Neural progenitor cell (in vitro differentiated cells): Measurements from ENCODE around the gene CHRDL2. TPM values are rescaled to one million over a fixed set of nuclear protein-coding genes. Genes with fewer than 3 reads are reported as not detected.

ENCODE experiments used
- DNase-seq: peaks from one replicate; pipeline ENCODE4 v3.0.0-alpha.2; 2016; ENCODE audit warnings: low spot score
- H2AFZ ChIP-seq: fragments of 200-600 bp; sonication (generic); replicated peaks from 2 replicates; pipeline ENCODE4 v1.6.1; 2016; ENCODE audit warnings: antibody characterized with exemption
- H3F3A ChIP-seq: fragments of 200-600 bp; sonication (generic); 2 replicates; pipeline ENCODE4 v1.6.1; 2016; ENCODE audit warnings: antibody characterized with exemption, low read depth
- H3K27ac ChIP-seq: fragments of 200-600 bp; sonication (generic); 2 replicates; pipeline ENCODE4 v1.5.1; 2016; ENCODE audit warnings: mild to moderate bottlenecking
- H3K27me3 ChIP-seq: fragments of 200-600 bp; sonication (generic); 2 replicates; pipeline ENCODE4 v1.6.1; 2016; ENCODE audit warnings: mild to moderate bottlenecking, moderate library complexity
- H3K36me3 ChIP-seq: fragments of 200-600 bp; sonication (generic); 2 replicates; pipeline ENCODE4 v1.5.1; 2016
- H3K4me1 ChIP-seq: fragments of 200-600 bp; sonication (generic); 2 replicates; pipeline ENCODE4 v1.6.1; 2016; ENCODE audit warnings: mixed run types
- H3K4me2 ChIP-seq: fragments of 200-600 bp; sonication (generic); 2 replicates; pipeline ENCODE4 v1.6.1; 2016
- H3K4me3 ChIP-seq: fragments of 200-600 bp; sonication (generic); 2 replicates; pipeline ENCODE4 v1.5.1; 2016
- H3K79me2 ChIP-seq: fragments of 200-600 bp; sonication (generic); 2 replicates; pipeline ENCODE4 v1.6.1; 2016; ENCODE audit warnings: low read depth
- H3K9ac ChIP-seq: fragments of 200-600 bp; sonication (generic); 2 replicates; pipeline ENCODE4 v1.6.1; 2016
- H3K9me3 ChIP-seq: fragments of 200-600 bp; sonication (generic); 2 replicates; pipeline ENCODE4 v1.5.1; 2016; ENCODE audit warnings: low read depth
- H4K20me1 ChIP-seq: fragments of 200-600 bp; sonication (generic); 2 replicates; pipeline ENCODE4 v1.6.1; 2016; ENCODE audit warnings: low read depth
- H3K27ac Mint-ChIP-seq: 3 replicates; pipeline ENCODE4 v1.8.0; 2021; ENCODE audit warnings: mixed read lengths
- H3K27me3 Mint-ChIP-seq: 2 replicates; pipeline ENCODE4 v1.8.0; 2022; ENCODE audit warnings: low read depth, mild to moderate bottlenecking, inconsistent platforms, moderate library complexity, mixed read lengths; ENCODE audit not compliant: insufficient read depth
- H3K36me3 Mint-ChIP-seq: 3 replicates; pipeline ENCODE4 v1.8.0; 2021; ENCODE audit warnings: mixed read lengths
- H3K4me1 Mint-ChIP-seq: 3 replicates; pipeline ENCODE4 v1.8.0; 2021; ENCODE audit warnings: mixed read lengths
- H3K4me3 Mint-ChIP-seq: 3 replicates; pipeline ENCODE4 v1.8.0; 2021; ENCODE audit warnings: mild to moderate bottlenecking, moderate library complexity, mixed read lengths
- H3K9me3 Mint-ChIP-seq: 3 replicates; pipeline ENCODE4 v1.8.0; 2020; ENCODE audit warnings: mixed read lengths
- EZH2 ChIP-seq: fragments of 200-600 bp; sonication (generic); IDR thresholded peaks from 2 replicates; pipeline ENCODE4 v1.6.1; 2017; ENCODE audit warnings: antibody characterized with exemption, mild to moderate bottlenecking, moderate library complexity
- EZH2phosphoT487 ChIP-seq: fragments of 200-600 bp; sonication (generic); IDR thresholded peaks from 2 replicates; pipeline ENCODE4 v1.6.1; 2017; ENCODE audit warnings: antibody characterized with exemption
- total RNA-seq: library from RNA; depleted of rRNA; stranded (reverse); fragments of >200 nt; gene quantifications from 2 replicates; pipeline ENCODE4 v1.2.3, GENCODE V29; 2015; ENCODE audit warnings: low replicate concordance
- TF ChIP-seq, protein P1 (sequence below): fragments of 200-600 bp; sonication (generic); IDR thresholded peaks from 2 replicates; pipeline ENCODE4 v1.5.1; 2017; ENCODE audit warnings: antibody characterized with exemption, mild to moderate bottlenecking

Gene CHRDL2
- total RNA-seq, 1 donor from 2014 or later, result not detected

DNA sequence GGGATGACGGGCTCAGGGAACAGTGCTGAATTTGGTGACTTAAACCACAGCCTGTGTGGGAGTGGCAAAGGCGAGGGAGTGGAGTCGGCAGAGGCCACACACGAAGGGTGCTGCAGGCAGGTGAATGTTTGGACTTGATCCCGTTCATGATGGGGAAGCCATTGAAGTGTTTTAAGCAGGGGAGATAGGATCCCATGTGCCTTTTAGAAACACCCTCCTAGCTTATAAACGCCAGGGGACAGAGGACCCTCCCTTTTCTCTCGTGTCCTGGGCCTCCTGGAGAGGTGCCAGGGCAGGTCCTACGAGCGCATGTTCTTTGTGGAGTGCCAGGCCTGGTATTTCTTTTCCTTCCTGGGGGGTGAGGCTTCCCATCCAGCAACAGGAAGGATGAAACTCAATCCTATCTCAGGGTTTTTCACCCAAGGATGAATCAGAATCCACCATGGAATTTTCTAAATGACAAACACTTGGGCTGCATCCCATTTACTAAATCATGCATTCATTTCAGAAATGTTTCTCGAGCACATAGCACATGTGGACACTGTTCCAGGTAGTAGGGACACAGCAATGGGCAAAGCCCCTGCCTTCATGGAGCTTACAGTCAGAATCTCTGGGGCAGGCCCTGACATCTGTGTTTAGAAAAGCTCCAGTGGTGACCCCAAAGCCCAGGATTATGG lies 59.6 kb downstream of the CHRDL2 start:
- Histone ChIP-seq H3F3A (no peaks in the 10 kb centered on the region), H3K4me3 (no peak overlapping the region), H3K27me3 (no peaks in the 10 kb centered on the region), H2AFZ (no peak overlapping the region), H3K9me3 (no peaks in the 10 kb centered on the region), H3K9ac (no peak overlapping the region), H4K20me1 (no peaks in the 10 kb centered on the region), H3K27ac (no peak overlapping the region), H3K36me3 (no peaks in the 10 kb centered on the region), H3K4me1 (peaks cover 3% of the 10 kb centered on the region), H3K4me2 (no peak overlapping the region), H3K79me2 (no peaks in the 10 kb centered on the region)
- Mint-ChIP-seq H3K36me3 (peaks cover 2% of the 10 kb centered on the region), H3K4me1 (peaks cover 5% of the 10 kb centered on the region), H3K4me3 (no peak overlapping the region), H3K27me3 (no peaks in the 10 kb centered on the region), H3K9me3 (no peaks in the 10 kb centered on the region), H3K27ac (no peak overlapping the region)
- TF ChIP-seq EZH2phosphoT487, result no peak
- TF ChIP-seq, protein P1, sequence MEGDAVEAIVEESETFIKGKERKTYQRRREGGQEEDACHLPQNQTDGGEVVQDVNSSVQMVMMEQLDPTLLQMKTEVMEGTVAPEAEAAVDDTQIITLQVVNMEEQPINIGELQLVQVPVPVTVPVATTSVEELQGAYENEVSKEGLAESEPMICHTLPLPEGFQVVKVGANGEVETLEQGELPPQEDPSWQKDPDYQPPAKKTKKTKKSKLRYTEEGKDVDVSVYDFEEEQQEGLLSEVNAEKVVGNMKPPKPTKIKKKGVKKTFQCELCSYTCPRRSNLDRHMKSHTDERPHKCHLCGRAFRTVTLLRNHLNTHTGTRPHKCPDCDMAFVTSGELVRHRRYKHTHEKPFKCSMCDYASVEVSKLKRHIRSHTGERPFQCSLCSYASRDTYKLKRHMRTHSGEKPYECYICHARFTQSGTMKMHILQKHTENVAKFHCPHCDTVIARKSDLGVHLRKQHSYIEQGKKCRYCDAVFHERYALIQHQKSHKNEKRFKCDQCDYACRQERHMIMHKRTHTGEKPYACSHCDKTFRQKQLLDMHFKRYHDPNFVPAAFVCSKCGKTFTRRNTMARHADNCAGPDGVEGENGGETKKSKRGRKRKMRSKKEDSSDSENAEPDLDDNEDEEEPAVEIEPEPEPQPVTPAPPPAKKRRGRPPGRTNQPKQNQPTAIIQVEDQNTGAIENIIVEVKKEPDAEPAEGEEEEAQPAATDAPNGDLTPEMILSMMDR, result no peak
- DNase-seq, result no peak

DNA sequence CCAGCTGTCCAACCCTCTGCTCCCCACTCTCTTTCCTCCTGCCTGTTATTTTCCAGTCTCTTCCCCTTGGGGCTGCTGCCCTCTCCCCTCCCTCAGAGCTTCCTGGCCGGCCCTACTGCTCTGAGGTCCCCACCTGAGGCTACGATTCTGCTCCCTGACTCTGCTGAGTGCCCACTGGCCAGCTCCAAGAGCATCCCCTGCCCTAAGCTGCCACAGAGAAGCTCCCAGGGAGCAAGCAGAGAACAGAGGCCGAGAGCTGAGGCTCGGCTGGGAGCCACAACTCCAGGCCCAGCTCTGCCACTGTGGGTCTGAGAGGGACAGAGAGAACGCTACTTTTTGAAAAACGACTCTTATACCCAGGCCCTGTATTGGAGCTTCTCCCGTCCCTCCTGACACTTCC lies 61.1 kb downstream of the CHRDL2 start:
- TF ChIP-seq, protein P1, result no peak
- no peak for TF ChIP-seq EZH2phosphoT487
- Histone ChIP-seq H3F3A (no peaks in the 10 kb centered on the region), H3K4me3 (no peak overlapping the region), H3K4me1 (peaks cover 3% of the 10 kb centered on the region), H3K9ac (no peak overlapping the region), H3K27ac (no peak overlapping the region), H3K4me2 (no peak overlapping the region), H4K20me1 (no peaks in the 10 kb centered on the region), H3K9me3 (no peaks in the 10 kb centered on the region), H2AFZ (no peak overlapping the region), H3K79me2 (no peaks in the 10 kb centered on the region), H3K27me3 (no peaks in the 10 kb centered on the region), H3K36me3 (no peaks in the 10 kb centered on the region)
- Mint-ChIP-seq H3K27me3 (no peaks in the 10 kb centered on the region), H3K4me3 (no peak overlapping the region), H3K27ac (no peak overlapping the region), H3K36me3 (peaks cover 2% of the 10 kb centered on the region), H3K9me3 (no peaks in the 10 kb centered on the region), H3K4me1 (peaks cover 5% of the 10 kb centered on the region)
- no peak for DNase-seq

- Mint-ChIP-seq H3K36me3 (peaks cover 2% of the 10 kb centered on the region), H3K9me3 (no peaks in the 10 kb centered on the region), H3K27me3 (no peaks in the 10 kb centered on the region), H3K27ac (no peak overlapping the region), H3K4me1 (peaks cover 5% of the 10 kb centered on the region), H3K4me3 (no peak overlapping the region)
- no peak for DNase-seq
- H3F3A ChIP-seq, result no peaks in the 10 kb centered on the region
- TF ChIP-seq, protein P1, result no peak
- TF ChIP-seq EZH2phosphoT487, result no peak
- TF ChIP-seq EZH2, result no peak
- H3K27ac ChIP-seq, result no peak overlapping the region
- H3K9me3 ChIP-seq, result no peaks in the 10 kb centered on the region
- no peaks in the 10 kb centered on the region for H3K36me3 ChIP-seq
- H4K20me1 ChIP-seq, result no peaks in the 10 kb centered on the region
- H3K4me2 ChIP-seq, result no peak overlapping the region
- no peak overlapping the region for H2AFZ ChIP-seq
- no peak overlapping the region for H3K9ac ChIP-seq
- H3K27me3 ChIP-seq, result no peaks in the 10 kb centered on the region
- H3K79me2 ChIP-seq, result no peaks in the 10 kb centered on the region
- H3K4me3 ChIP-seq, result no peak overlapping the region
- peaks cover 3% of the 10 kb centered on the region for H3K4me1 ChIP-seq
Observed at GRCh38 chr11:74669211-74670160, 61.7 kb downstream of the CHRDL2 start.
